Hematopoietic multipotent progenitor cell treated with erythropoietin and hydrocortisone succinate and interleukin-3 and kit ligand, for 15 days (in vitro differentiated cells): ENCODE results near the gene CORO6.
"Not testable (repeated sequence)": the region's sequence is repeated elsewhere in the genome, so short reads cannot be mapped to it uniquely, and the experiment has no call there.

Experiments
- DNase-seq: peaks from one replicate; pipeline ENCODE4 v3.0.0-alpha.2; 2015; ENCODE audit warnings: low spot score

CORO6 gene

GRCh38 chr17:29622337-29623282, at the start of gene CORO6:
CORO6 (minus strand) TSS chr17:29622912; CDS start chr17:29621421, 1,491 bp downstream.
- peak; percentile 28 for DNase-seq

GRCh38 chr17:29671661-29672060, 48.9 kb upstream of the CORO6 start:
- DNase-seq, result no peak

GRCh38 chr17:29669266-29669665, 46.6 kb upstream of the CORO6 start:
- no peak for DNase-seq

- no peak for DNase-seq
Measured at GRCh38 chr17:29667969-29668368, 45.3 kb upstream of the CORO6 start.

GRCh38 chr17:29665481-29665810, 42.7 kb upstream of the CORO6 start:
- no peak for DNase-seq

GRCh38 chr17:29664743-29665480, 42.2 kb upstream of the CORO6 start:
- DNase-seq, result no peak

GRCh38 chr17:29663155-29663554, 40.4 kb upstream of the CORO6 start:
- no peak for DNase-seq

- DNase-seq, result no peak
Measured at GRCh38 chr17:29661213-29661612, 38.5 kb upstream of the CORO6 start.

- DNase-seq, result no peak
Measured at GRCh38 chr17:29659155-29659554, 36.4 kb upstream of the CORO6 start.

GRCh38 chr17:29655323-29655722, 32.6 kb upstream of the CORO6 start:
- no peak for DNase-seq

- peak; percentile 19 for DNase-seq
Measured at GRCh38 chr17:29653995-29654714, 31.4 kb upstream of the CORO6 start.

GRCh38 chr17:29652976-29653375, 30.3 kb upstream of the CORO6 start:
- no peak for DNase-seq

- DNase-seq, result not testable (repeated sequence)
Measured at GRCh38 chr17:29651913-29652312, 29.2 kb upstream of the CORO6 start.

- no peak for DNase-seq
Measured at GRCh38 chr17:29650396-29650795, 27.7 kb upstream of the CORO6 start.

GRCh38 chr17:29649359-29649758, 26.6 kb upstream of the CORO6 start:
- DNase-seq, result no peak

GRCh38 chr17:29648005-29648404, 25.3 kb upstream of the CORO6 start:
- no peak for DNase-seq

- DNase-seq, result no peak
Measured at GRCh38 chr17:29645515-29646051, 22.9 kb upstream of the CORO6 start.

GRCh38 chr17:29643817-29644160, 21.1 kb upstream of the CORO6 start:
- no peak for DNase-seq

GRCh38 chr17:29642171-29642611, 19.5 kb upstream of the CORO6 start:
- no peak for DNase-seq

- DNase-seq, result no peak
Measured at GRCh38 chr17:29640981-29641642, 18.4 kb upstream of the CORO6 start.

GRCh38 chr17:29640413-29640812, 17.7 kb upstream of the CORO6 start:
- DNase-seq, result no peak

- no peak for DNase-seq
Measured at GRCh38 chr17:29633886-29634285, 11.2 kb upstream of the CORO6 start.
